HG03342 (cell line): ENCODE data around the gene PCDHA7.
"Not testable (repeated sequence)": the region's sequence is repeated elsewhere in the genome, so short reads cannot be mapped to it uniquely, and the experiment has no call there.

Source experiments
- ATAC-seq: cut with Tn5 transposase; IDR thresholded peaks from one replicate; pipeline ENCODE4 v1.9.1; 2021; ENCODE audit warnings: mild to moderate bottlenecking, moderate library complexity; ENCODE audit not compliant: unreplicated experiment

PCDHA7 gene

GRCh38 chr5:140862441-140863295 lies 28.6 kb downstream of the PCDHA7 start:
- ATAC-seq, result no peak

DNA sequence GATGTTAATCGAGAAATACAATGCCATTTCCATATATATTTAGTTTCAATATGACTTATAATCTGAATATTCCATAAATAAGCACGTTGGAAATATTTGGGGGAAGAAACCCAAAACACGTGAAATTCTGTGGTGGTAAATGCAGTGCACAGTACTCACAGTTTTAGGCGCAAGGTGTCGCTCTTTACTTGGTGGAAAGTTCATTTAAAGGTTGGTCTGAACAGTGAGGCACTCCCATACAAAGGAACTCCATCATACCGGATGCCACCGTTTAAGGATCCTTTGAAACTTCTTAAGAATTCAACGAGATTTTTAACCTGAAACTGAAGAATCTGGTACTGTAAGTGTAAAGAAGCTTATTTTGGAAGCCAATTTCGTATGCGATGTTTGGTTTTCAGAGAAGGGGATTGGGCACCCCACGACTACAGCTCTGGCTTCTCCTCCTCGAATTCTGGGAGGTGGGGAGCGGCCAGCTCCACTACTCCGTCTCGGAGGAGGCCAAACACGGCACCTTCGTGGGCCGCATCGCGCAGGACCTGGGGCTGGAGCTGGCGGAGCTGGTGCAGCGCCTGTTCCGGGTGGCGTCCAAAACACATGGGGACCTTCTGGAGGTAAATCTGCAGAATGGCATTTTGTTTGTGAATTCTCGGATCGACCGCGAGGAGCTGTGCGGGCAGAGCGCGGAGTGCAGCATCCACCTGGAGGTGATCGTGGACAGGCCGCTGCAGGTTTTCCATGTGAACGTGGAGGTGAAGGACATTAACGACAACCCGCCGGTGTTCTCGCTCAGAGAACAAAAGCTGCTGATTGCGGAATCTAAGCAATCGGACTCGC lies 34.9 kb downstream of the PCDHA7 start, which contains the start of gene PCDHA11:
TSS of gene PCDHA11 (plus strand) at position 237 of the 834 bp plus-strand sequence. CDS start at position 384, 147 bp downstream.
- no peak for ATAC-seq

GRCh38 chr5:140869555-140869886 lies 35.5 kb downstream of the PCDHA7 start:
- no peak for ATAC-seq

DNA sequence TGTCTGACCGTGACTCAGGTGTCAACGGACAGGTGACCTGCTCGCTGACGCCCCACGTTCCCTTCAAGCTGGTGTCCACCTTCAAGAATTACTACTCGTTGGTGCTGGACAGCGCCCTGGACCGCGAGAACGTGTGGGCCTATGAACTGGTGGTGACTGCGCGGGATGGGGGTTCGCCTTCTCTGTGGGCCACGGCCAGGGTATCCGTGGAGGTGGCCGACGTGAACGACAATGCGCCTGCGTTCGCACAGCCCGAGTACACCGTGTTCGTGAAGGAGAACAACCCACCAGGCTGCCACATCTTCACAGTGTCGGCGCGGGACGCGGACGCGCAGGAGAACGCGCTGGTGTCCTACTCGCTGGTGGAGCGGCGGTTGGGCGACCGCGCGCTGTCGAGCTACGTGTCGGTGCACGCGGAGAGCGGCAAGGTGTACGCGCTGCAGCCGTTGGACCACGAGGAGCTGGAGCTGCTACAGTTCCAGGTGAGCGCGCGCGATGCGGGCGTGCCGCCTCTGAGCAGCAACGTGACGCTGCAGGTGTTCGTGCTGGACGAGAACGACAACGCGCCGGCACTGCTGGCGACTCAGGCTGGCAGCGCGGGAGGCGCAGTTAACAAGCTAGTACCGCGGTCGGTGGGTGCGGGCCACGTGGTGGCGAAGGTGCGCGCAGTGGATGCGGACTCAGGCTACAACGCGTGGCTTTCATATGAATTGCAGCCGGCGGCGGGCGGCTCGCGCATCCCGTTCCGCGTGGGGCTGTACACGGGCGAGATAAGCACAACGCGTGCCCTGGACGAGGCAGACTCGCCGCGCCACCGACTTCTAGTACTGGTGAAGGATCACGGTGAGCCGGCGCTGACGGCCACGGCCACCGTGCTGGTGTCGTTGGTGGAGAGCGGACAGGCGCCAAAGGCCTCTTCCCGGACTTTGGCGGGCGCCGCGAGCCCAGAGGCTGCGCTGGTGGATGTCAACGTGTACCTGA lies 36.4 kb downstream of the PCDHA7 start:
- no peak for ATAC-seq

DNA sequence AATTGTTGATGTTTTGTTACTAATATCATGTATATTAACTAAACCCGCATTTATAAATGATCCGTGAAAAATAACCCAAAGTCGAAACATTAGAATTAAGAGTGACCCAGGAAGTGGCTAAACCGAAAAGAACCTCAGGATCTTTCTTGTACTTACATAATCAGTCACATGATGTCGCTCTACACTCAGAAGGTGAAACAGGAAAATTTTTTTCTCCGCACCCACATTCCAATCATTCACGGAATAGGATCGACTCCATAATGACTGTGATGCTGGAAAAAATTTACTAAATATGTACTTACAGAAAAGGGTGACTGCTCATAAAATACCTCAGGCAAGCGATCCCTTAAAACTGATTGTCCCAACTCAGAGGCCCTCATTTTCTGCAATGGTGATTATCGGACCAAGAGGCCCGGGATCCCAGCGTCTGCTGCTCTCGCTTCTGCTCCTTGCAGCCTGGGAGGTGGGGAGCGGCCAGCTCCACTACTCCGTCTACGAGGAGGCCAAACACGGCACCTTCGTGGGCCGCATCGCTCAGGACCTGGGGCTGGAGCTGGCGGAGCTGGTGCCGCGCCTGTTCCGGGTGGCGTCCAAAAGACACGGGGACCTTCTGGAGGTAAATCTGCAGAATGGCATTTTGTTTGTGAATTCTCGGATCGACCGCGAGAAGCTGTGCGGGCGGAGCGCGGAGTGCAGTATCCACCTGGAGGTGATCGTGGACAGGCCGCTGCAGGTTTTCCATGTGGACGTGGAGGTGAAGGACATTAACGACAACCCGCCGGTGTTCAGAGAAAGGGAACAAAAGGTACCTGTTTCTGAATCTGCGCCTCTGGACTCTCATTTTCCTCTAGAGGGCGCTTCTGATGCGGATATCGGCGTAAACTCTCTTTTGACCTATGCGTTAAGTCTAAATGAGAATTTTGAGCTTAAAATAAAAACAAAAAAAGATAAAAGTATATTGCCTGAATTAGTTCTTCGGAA lies 41.3 kb downstream of the PCDHA7 start, which contains the start of gene PCDHA12:
TSS of gene PCDHA12 (plus strand) at position 224 of the 981 bp plus-strand sequence. CDS start at position 389, 165 bp downstream.
- ATAC-seq, result no peak

DNA sequence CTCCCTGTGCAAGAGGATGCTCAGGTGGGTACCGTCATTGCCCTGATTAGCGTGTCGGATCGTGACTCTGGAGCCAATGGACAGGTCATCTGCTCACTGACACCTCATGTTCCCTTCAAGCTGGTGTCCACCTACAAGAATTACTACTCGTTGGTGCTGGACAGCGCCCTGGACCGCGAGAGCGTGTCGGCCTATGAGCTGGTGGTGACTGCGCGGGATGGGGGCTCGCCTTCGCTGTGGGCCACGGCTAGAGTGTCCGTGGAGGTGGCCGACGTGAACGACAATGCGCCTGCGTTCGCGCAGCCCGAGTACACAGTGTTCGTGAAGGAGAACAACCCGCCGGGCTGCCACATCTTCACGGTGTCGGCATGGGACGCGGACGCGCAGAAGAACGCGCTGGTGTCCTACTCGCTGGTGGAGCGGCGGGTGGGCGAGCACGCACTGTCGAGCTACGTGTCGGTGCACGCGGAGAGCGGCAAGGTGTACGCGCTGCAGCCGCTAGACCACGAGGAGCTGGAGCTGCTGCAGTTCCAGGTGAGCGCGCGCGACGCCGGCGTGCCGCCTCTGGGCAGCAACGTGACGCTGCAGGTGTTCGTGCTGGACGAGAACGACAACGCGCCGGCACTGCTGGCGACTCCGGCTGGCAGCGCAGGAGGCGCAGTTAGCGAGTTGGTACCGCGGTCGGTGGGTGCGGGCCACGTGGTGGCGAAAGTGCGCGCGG lies 42.6 kb downstream of the PCDHA7 start:
- not testable (repeated sequence) for ATAC-seq

GRCh38 chr5:140877262-140877581 lies 43.2 kb downstream of the PCDHA7 start:
- ATAC-seq, result no peak

DNA sequence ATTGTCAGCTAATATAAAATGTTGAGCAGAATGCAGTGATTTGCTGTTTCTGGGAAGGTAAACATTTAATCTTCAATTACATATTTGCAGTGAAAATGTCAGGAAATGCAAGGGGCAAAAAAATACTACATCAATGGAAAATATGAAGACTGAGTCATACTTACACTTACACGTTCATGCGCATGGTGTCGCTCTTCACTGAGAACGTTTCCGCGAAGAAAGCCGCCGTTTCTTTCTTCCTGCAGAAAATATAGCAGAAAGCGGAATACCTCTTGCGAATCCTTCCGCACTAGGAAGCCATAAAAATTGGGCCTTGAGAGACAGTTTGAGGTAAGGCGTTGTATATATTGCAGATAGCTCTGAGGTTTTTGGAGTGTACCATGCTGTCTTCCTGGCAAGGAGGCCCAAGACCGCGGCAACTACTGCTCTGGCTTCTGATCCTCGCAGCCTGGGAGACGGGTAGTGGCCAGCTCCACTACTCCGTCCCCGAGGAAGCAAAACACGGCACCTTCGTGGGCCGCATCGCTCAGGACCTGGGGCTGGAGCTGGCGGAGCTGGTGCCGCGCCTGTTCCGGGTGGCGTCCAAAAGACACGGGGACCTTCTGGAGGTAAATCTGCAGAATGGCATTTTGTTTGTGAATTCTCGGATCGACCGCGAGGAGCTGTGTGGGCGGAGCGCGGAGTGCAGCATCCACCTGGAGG lies 48.0 kb downstream of the PCDHA7 start, which contains the start of gene PCDHA13:
TSS of gene PCDHA13 (plus strand) at position 236 of the 702 bp plus-strand sequence. CDS start at position 381, 145 bp downstream.
- no peak for ATAC-seq

GRCh38 chr5:140882591-140882899 lies 48.5 kb downstream of the PCDHA7 start:
- no peak for ATAC-seq

GRCh38 chr5:140883373-140883772 lies 49.3 kb downstream of the PCDHA7 start:
- ATAC-seq, result no peak

GRCh38 chr5:140883927-140884697 lies 50.0 kb downstream of the PCDHA7 start:
- ATAC-seq, result no peak
